SK-N-SH treated with all-trans-retinoic acid at 6 μM for 48 hours (cell line): Measurements from ENCODE around the gene MACF1.

ENCODE experiments used
- BACH2 ChIP-seq: fragments of 250-450 bp; sonication (Bioruptor Pico); IDR thresholded peaks from 2 replicates; pipeline ENCODE4 v1.9.0; 2021; ENCODE audit warnings: mild to moderate bottlenecking, borderline replicate concordance
- CREB5 ChIP-seq: fragments of 250-450 bp; sonication (Bioruptor Pico); IDR thresholded peaks from 2 replicates; pipeline ENCODE4 v1.5.1; 2020; ENCODE audit warnings: low read depth, mild to moderate bottlenecking, moderate library complexity
- CSRNP3 ChIP-seq: fragments of 250-450 bp; sonication (Bioruptor Pico); IDR thresholded peaks from 2 replicates; pipeline ENCODE4 v1.5.1; 2021; ENCODE audit warnings: mild to moderate bottlenecking, moderate library complexity
- ISL1 ChIP-seq: fragments of 250-450 bp; sonication (Bioruptor Pico); IDR thresholded peaks from 2 replicates; pipeline ENCODE4 v2.1.2; 2022; ENCODE audit warnings: mild to moderate bottlenecking, moderate library complexity
- OSR1 ChIP-seq: fragments of 250-450 bp; sonication (Bioruptor Pico); IDR thresholded peaks from 2 replicates; pipeline ENCODE4 v1.8.0; 2022; ENCODE audit warnings: moderate library complexity, mild to moderate bottlenecking, inconsistent platforms
- RARB ChIP-seq: fragments of 250-450 bp; sonication (Bioruptor Pico); IDR thresholded peaks from 2 replicates; pipeline ENCODE4 v1.8.0; 2021; ENCODE audit warnings: mild to moderate bottlenecking, moderate library complexity
- TCF4 ChIP-seq: fragments of 250-450 bp; sonication (Bioruptor Pico); IDR thresholded peaks from 2 replicates; pipeline ENCODE4 v1.8.0; 2021; ENCODE audit warnings: mild to moderate bottlenecking, moderate library complexity, borderline replicate concordance
- TOX ChIP-seq: fragments of 250-450 bp; sonication (Bioruptor Pico); IDR thresholded peaks from 2 replicates; pipeline ENCODE4 v1.8.0; 2021; ENCODE audit warnings: mild to moderate bottlenecking, moderate library complexity, borderline replicate concordance
- ZC3H10 ChIP-seq: fragments of 250-450 bp; sonication (Bioruptor Pico); IDR thresholded peaks from 2 replicates; pipeline ENCODE4 v1.5.1; 2021; ENCODE audit warnings: mild to moderate bottlenecking, moderate library complexity
- ZFP3 ChIP-seq: fragments of 250-450 bp; sonication (Bioruptor Pico); IDR thresholded peaks from 2 replicates; pipeline ENCODE4 v1.5.0; 2020; ENCODE audit warnings: mild to moderate bottlenecking, moderate library complexity
- ZFP30 ChIP-seq: fragments of 450-650 bp; formaldehyde crosslinking; IDR thresholded peaks from 2 replicates; pipeline ENCODE4 v1.5.0; 2022; ENCODE audit warnings: mild to moderate bottlenecking, moderate library complexity
- ZNF565 ChIP-seq: fragments of 450-650 bp; formaldehyde crosslinking; conservative IDR thresholded peaks from 2 replicates; pipeline ENCODE4 v1.5.0; 2020; ENCODE audit warnings: low read depth, mild to moderate bottlenecking, moderate library complexity
- TF ChIP-seq, protein P1 (sequence below): fragments of 250-450 bp; sonication (Bioruptor Pico); IDR thresholded peaks from 2 replicates; pipeline ENCODE4 v1.8.0; 2020; ENCODE audit warnings: mild to moderate bottlenecking, moderate library complexity, borderline replicate concordance

DNA sequence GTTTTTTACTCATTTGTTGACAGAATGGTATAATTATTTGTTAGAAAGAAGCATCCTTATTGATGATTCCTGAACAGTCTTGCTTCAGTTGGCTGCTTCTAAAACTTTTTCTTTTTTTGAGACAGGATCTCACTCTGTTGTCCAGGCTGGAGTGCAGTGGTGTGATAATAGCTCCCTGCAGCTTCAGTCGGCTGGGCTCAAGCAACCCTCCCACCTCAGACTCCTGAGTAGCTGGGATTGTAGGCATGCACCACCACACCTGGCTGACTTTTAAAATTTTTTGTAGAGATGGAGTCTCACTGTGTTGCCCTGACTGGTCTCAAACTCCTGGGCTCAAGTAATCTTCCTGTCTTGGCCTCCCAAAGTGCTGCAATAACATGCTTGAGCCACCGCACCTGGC, 38.8 kb downstream of the MACF1 start:
- TF ChIP-seq, protein P1, sequence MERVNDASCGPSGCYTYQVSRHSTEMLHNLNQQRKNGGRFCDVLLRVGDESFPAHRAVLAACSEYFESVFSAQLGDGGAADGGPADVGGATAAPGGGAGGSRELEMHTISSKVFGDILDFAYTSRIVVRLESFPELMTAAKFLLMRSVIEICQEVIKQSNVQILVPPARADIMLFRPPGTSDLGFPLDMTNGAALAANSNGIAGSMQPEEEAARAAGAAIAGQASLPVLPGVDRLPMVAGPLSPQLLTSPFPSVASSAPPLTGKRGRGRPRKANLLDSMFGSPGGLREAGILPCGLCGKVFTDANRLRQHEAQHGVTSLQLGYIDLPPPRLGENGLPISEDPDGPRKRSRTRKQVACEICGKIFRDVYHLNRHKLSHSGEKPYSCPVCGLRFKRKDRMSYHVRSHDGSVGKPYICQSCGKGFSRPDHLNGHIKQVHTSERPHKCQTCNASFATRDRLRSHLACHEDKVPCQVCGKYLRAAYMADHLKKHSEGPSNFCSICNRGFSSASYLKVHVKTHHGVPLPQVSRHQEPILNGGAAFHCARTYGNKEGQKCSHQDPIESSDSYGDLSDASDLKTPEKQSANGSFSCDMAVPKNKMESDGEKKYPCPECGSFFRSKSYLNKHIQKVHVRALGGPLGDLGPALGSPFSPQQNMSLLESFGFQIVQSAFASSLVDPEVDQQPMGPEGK (CRISPR knock-in tag) = no peak
- TF ChIP-seq CSRNP3 (CRISPR knock-in tag) (no peak), BACH2 (no peak), ISL1 (CRISPR knock-in tag) (no peak), ZNF565 (CRISPR knock-in tag) (no peak), RARB (CRISPR knock-in tag) (no peak), ZC3H10 (no peak), TCF4 (CRISPR knock-in tag) (no peak), TOX (CRISPR knock-in tag) (no peak), ZFP3 (CRISPR knock-in tag) (no peak), ZFP30 (CRISPR knock-in tag) (no peak), OSR1 (no peak), CREB5 (CRISPR knock-in tag) (no peak)
